ENCODE data around the gene NUP133.
"Not testable (repeated sequence)": the region's sequence is repeated elsewhere in the genome, so short reads cannot be mapped to it uniquely, and the experiment has no call there.

NUP133 gene

DNA sequence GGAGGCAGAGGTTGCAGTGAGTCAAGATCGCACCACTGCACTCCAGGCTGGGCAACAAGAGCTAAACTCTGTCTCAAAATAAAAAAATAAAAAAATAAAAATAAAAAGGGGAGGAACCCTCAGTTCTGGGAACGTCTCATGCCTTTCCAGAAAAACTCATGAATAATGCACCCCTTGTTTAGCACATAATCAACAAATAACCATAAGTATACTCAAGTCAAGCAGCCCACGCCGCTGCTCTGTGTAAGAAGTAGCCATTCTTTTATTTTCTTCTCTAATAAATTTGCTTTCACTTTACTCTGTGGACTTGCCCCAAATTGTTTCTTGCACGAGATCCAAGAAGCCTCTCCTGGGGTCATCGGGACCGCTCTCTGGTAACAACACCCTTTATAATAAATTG is 59.8 kb downstream of the NUP133 start:
- DNase-seq: no peak

DNA sequence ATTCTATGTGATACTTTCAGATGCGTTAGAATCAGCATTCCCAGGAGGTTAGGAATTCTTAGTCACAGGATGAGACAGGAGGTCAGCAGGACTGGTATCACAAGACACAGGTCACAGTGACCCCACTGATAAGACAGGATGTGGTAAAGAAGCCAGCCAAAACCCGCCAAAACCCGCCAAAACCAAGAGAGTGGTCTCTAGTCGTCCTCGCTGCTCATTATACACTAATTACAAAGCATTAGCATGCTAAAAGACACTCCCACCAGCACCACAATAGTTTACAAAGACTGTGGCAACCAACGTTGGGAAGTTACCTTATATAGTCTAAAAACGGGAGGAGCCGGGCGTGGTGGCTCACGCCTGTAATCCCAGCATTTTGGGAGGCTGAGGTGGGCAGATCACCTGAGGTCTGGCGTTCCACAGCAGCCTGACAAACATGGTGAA is 60.3 kb downstream of the NUP133 start:
- no peak for DNase-seq

DNA sequence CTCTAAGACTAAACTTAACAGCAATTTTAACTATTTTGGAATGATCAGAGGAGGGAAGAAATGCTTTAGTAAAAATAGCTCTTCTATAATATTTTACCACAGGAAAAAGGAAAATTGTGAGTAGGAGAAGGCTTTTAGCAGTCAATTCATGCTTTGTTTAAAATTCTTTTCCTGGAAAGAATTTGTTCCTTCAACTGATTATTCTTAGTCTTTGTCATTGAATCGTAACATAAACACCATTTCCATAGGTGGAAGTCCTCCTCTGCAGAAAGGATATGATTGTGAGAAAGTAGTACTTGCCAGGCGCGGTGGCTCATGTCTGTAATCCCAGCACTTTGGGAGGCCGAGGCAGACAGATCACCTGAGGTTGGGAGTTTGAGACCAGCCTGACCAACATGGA is 62.3 kb downstream of the NUP133 start:
- DNase-seq: no peak

DNA sequence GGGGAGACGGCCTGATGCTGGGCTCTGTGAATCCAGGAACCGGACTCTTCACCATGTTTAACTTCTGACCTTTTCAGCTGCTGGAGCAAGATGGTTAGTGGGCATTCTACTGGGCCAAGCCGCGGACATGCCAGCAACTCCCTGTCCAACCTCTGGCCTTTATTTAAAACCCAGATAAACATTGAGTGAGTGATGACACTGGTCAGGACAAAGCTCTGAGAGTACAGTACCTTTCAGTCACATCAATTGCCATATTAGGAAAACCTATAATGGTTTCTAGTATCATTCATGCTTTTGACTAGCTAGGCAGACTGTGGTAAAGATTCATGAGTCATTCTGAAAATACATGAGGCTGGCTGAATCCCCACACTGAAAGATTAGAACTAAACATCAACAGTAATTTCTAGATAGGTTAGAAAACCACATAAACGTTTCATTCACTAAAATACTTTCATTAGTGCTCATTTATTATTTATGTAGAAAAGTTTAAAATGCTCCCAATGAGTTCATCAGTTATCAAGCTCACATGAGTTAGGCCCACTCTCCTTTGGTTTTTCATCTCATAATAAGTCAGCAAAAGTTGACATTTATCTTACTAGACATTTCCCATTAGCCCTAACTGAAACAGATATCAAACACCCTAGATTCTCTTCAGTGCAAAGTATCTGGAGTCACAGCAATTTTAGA is 67.1 kb downstream of the NUP133 start:
- DNase-seq: no peak

DNA sequence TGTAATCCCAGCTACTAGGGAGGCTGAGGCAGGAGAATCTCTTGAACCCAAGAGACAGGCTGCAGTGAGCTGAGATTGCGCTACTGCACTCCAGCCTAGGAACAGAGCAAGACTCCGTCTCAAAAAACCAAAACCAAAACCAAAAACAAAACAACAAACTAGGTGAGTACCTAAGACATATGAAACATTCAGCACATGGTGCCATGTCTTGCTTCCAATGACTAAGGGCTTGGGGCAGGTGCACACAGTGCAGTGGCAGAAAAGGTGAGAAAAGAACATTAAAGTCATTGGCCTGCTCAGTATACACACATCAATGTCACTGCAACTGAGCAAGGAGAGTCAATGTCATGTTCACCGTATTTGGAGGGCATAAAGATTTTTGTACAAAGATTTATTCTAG is 70.1 kb downstream of the NUP133 start:
- DNase-seq: no peak

DNA sequence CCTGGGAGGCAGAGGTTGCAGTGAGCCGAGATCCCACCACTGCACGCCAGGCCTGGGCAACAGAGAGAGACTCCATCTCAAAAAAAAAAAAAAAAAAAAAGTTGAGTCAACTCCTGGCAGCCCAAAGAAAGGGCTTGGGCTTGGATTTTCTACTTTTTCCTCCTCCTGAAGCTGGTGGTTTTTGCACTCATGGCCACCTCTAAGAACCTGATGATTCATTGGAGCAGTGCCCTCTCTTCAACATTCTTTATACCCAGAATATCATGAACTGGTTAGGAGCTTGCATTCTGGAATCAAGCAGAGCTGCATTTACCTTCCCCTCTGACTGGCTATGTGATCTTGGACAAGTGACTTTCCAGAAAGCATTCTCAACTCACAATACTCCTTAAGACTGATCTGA is 70.7 kb downstream of the NUP133 start:
- no peak for DNase-seq

DNA sequence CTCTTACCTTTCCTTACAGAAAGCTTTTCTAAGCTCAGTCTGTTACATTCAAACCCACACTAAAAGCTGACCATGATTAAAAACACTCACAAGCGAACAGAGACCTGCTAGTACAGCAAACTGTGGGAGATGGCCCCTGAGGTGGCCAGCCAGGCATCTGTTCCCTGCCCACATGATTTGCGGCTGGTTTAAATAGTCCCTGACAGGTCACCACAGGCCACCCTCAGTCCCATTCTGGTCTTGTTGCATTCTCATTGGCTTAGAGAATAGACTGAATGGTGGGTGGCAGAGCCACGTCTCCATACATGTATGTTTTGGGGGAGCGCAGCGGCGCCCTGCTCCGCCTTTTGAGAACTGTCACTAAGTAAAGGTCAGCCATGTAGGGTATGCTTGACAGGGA is 71.9 kb downstream of the NUP133 start:
- DNase-seq: no peak

DNA sequence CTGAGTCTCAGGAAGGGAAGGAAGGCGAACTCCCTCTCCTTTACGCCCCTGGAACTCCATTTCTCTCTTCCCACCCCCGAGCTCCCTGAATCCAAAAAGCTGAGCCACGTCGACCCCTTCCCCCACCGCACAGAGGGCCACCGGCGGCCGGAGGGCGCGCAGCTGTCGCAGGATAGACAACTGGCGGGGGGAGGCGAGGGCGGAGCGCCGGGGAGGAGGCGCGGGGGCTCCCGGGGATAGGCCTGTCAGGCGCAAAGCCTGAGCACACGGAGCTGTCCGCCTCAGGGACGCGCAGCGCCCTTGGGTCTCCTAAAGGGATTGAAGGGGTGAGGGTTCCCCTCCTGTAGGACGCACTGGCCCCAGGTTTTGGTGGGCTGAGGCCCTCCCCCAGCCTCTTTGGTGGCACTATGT is 73.5 kb downstream of the NUP133 start:
- DNase-seq: no peak

DNA sequence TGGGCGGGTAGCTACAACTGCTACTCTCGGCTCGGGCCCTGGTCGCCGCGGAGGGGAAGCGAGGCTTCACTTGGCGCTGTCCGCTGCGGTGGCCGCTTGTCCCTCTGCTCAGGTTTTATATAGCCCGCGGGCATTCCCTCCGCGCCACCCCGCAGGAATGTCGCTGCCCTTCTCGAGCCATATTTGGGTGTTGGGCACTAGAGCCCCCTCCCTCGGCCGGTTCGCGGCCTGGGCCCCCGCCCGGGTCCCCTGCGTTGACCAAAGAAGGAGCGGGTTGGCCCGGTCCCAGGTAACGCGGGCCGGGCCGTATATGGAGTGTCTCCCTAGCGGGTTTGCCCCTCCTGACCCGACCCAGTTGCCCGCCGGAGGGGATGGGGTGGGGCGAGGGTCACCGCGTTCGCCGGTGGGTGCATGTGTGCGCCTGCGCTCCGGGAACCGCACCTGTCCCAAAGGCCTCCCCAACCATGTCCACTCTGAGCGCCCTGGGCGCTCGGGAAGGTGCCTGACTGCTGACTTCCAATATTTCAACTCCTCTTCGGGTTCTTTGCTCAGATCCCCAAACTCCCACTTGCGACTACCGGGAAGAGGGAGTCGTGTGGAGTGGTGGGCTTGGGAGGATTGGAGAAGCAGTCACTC is 74.0 kb downstream of the NUP133 start, which contains the start of gene ACTA1:
ACTA1 (minus strand) TSS at position 90 of the 636 bp plus-strand sequence. CDS start 979 bp downstream, outside the sequence.
- no peak for DNase-seq

DNA sequence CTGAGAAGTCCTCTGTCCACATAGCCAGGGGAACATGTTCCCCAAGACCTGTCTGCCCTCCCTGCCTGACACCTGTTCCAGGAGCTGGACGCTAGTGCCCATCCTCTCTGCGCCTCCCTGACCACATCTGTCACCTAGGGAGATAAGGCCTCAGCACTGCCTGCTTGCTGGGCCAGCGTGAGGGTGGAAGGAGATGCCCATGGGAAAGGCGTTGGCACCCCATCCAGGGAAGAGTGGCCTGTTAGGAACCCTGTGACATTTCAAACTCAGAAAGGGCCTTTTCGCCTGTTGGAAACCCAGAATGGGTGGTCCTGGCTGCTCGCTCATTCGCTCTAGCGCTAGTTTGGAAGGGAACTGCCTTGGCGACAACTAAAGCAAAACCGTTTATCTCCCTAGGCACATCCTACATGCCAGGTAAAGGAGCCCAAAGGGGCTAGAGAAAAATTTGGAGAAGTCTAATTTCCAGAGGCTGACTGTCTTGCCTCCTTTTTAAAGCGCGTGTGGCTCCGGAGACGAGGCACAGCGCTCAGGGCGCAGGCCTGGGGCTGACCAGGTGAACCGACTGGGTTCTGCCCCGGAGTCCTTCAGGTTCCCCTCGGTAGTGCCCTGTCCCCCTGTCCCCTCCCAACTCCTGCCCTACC is 74.7 kb downstream of the NUP133 start:
- DNase-seq: no peak

DNA sequence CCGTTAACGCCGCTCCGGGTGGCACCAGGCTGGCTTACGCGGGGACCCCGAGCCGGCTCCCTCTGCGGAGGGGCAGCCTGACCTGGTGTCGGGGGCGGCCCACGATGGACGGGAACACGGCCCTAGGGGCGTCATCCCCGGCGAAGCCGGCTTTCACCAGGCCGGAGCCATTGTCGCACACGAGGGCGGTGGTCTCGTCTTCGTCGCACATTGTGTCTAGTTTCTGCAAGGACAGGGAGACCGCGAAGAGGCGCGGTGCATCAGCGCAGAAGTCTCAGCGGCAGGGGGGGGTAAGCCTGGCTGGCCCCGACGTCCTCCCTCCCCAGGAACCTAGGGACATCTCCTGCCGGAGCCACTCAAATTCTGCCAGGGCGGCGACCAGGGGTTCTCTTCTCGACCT is 75.2 kb downstream of the NUP133 start:
- no peak for DNase-seq

DNA sequence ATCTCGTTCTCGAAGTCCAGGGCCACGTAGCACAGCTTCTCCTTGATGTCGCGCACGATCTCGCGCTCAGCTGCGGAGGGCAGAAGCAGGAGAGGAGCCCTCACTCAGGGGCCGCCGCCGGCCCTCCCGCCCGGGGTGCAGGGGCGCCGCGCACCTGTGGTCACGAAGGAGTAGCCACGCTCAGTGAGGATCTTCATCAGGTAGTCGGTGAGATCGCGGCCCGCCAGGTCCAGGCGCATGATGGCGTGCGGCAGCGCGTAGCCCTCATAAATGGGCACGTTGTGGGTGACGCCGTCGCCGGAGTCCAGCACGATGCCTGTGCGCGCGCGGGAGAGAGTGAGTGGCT is 76.1 kb downstream of the NUP133 start:
- DNase-seq: no peak

DNA sequence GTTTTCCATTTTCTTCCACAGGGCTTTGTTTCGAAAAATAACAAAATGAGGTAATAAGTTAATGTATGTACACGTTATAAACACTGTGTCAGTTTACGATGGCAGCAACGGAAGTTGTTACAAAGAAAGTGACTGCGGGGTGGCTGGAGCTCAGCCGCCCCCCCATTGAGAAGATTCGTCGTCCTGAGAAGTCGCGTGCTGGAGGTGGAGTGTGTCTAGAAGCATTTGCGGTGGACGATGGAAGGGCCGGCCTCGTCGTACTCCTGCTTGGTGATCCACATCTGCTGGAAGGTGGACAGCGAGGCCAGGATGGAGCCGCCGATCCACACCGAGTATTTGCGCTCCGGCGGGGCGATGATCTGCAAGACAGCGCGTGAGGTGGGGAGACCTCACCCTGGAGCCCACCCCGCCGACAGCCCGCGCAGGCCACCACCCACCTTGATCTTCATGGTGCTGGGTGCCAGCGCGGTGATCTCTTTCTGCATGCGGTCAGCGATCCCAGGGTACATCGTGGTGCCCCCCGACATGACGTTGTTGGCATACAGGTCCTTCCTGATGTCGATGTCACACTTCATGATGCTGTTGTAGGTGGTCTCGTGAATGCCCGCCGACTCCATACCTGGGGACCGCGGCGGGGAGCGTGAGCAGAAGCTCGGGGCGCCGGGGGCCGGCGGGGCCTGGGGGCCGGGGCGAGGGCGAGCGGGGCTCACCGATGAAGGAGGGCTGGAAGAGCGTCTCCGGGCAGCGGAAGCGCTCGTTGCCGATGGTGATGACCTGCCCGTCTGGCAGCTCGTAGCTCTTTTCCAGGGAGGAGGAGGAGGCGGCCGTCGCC is 76.6 kb downstream of the NUP133 start:
- no peak for DNase-seq

DNA sequence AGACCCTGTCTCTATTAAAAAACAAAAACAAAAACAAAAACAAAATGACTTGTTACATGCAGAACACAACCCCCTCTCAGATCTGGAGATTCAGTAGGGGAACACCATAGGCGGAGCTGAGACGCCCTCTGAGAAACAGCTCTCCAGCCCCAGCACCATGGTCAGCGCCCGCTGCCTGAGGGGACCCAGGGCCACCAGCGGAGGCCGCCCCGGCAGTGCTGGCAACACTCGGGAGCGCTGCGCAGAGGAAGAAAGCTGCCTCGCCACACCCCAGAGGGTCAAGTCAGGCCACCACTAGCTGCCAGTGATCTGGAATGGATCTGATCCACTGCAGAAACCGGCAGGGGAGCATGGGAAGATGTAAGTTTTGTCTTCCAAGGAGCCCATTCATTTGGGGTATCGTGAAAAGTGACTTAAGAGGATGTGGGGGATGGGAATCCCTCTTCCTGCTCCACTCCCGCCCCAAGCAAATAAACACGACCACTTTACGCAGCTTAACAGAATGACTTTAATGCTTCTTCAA is 77.3 kb downstream of the NUP133 start:
- DNase-seq: no peak

DNA sequence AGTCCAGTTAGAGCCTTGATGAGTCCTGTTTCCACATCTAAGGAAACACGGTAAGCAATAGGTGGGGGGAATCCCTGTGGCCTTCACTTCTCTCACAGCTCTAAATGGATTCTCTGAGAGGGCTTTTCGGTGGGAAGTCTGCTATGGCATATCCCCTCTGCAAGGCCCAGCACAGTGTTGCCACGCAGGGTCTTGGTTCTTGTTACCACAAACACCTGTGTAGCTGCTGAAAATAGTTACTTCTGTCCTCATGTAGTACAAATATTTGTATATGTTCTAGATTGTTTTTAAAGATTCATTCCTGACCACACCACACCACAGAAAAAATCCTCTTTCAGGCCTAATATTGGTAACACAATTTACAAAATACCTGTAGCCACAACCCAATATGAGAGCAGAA is 79.9 kb downstream of the NUP133 start:
- no peak for DNase-seq

DNA sequence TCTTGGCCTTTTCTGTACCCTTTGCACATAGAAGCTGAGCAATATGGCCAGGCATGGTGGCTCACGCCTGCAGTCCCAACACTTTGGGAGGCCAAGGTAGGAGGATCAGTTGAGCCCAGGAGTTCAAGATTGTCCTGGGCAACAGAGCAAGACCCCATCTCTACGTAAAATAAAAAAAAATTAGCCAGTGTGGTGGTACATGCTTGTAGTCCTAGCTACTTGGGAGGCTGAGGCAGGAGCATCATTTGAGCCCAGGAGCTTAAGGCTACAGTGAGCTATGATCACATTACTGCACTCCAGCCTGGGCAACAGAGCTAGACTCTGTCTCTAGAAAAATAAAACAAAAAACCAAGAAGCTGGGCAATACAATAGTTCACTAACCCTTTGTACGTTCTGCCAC is 80.6 kb downstream of the NUP133 start:
- no peak for DNase-seq

DNA sequence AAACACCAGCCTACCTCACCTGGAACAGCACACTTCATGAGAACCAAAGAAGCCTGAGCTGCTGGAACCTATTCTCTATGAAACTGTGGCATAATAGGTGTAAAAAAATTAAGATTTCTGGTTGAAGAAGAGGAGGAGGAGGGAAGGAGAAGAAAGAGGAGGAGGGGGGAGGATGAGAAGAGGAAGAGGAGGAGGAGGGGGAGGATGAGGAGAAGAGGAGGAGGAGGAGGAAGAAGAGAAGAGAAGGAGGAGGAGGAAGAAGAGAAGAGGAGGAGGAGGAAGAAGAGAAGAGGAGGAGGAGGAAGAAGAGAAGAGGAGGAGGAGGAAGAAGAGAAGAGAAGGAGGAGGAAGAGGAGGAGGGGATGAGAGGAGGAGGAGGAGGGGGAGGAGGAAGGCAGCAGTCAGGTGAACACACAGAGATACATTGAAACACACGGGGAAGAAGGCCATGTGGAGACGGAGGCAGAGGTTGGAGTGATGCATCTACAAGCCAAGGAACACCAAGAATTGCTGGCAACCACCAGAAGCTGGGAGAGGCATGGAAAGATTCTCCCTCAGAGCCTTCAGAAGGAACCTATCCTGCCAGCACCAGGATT is 82.5 kb downstream of the NUP133 start:
- DNase-seq: no peak

DNA sequence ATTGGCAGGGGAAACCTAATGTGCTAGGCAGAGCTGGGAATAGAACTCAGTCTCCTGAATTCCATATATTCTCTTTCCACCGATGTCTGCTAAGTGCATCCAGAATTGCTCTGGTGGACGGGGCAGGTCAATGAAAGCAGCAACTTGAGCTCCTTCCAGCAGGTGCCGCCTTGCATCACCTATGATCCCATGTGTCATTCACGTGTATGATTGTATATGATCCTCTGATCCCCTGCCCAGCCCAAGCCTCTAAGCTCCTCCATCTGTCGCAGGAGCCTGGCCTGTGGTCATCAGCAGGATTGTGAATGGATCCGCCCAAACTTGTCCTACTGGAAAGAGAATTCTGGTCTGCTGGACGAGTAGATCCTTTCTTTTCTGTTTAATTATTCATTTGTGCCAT is 87.4 kb downstream of the NUP133 start:
- no peak for DNase-seq

DNA sequence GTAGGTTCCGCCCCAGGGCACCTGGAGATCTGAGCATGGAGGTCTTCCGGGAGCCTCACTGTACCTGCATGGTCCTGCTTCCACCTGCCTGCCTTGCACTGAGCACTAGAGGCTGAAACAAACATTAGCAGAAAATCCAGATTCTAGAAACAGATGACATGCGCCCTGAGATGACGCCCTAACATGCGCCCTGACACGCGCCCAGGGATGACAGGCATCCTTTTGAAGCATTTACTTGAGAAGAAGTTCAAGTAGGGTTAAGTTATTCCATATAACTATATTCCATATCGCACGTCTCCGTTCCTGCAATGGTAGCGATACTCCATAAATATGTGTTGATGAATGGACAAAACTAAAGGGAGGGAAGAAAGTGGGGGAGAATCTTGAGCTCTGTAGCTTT is 87.9 kb downstream of the NUP133 start:
- no peak for DNase-seq

DNA sequence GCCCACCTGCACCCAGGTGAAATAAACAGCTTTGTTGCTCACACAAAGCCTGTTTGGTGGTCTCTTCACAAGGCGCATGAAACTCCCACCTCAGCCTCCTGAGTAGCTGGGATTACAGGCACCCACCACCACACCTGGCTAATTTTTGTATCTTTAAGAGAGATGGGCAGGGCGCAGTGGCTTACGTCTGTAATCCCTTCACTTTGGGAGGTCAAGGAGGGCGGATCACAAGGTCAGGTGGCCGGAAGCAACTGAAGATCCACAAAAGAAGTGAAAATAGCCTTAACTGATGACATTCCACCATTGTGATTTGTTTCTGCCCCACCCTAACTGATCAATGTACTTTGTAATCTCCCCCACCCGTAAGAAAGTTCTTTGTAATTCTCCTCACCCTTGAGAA is 89.6 kb downstream of the NUP133 start:
- not testable (repeated sequence) for DNase-seq

DNA sequence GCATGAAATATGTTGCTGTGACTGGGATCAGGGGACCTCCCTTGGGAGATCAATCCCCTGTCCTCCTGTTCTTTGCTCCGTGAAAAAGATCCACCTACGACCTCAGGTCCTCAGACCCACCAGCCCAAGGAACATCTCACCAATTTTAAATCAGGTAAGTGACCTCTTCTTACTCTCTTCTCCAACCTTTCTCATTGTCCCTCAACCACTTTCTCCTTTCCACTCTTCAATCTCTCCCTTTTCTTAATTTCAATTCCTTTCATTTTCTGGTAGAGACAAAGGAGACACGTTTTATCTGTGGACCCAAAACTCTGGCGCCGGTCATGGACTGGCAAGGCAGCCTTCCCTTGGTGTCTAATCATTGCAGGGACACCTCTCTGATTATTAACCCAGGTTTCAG is 95.3 kb downstream of the NUP133 start:
- DNase-seq: not testable (repeated sequence)

DNA sequence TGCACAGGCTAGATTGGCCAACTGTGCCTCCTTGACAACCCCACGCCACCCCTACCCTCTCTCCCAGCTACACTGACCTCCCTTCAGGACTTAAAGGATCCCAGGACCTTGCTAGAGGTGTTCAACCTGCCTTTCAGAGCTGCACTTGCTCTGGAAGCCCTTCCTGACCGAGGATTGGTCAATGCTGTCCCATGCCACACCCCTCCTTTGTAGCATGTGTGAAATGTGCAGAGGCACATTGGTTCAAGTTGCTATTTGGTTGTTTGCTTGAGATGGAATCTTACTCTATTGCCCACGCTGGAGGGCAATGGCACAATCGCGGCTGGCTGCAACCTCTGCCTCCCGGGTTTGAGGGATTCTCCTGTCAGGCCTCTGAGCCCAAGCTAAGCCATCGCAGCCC is 96.1 kb downstream of the NUP133 start:
- no peak for DNase-seq

Measured in NCI-H2081 treated with DMSO at 0.1 percent for 48 hours (cell line).